SHP77 treated with DMSO at 0.1 percent for 48 hours (cell line): ENCODE results near the gene WDR59.

Experiments
- DNase-seq: peaks from one replicate; lab custom pipeline; 2025; lab: John Stamatoyannopoulos, UW

WDR59 gene

GRCh38 chr16:74902161-74902560 is 82.8 kb downstream of the WDR59 start:
- DNase-seq: no peak

GRCh38 chr16:74901606-74902005 is 83.3 kb downstream of the WDR59 start:
- no peak for DNase-seq

- DNase-seq: no peak
Measured at GRCh38 chr16:74899816-74900215, 85.1 kb downstream of the WDR59 start.

GRCh38 chr16:74898659-74899058 is 86.3 kb downstream of the WDR59 start:
- DNase-seq: no peak

GRCh38 chr16:74896389-74897370 is 88.2 kb downstream of the WDR59 start:
- no peak for DNase-seq

DNA sequence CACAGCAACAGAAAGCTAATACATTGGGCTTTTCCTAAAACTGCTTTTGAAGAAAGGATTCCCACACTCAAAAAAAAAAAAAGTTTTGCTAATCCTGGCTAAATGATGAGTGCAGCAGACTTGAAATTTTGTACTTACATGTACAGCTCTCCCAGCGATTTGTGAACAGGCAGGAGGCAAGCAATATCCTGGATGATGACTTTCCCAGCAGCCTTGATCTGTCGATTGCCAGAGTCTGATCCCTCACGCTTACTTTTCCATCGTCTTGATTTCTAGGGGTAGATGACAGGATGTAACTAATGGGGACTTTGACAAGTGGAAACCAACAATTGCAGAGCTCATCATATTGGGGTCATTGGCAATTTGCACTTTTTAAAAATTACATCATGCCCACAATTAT is 91.4 kb downstream of the WDR59 start:
- no peak for DNase-seq

GRCh38 chr16:74892574-74893461 is 92.1 kb downstream of the WDR59 start:
- DNase-seq: no peak

- no peak for DNase-seq
Measured at GRCh38 chr16:74888888-74889287, 96.0 kb downstream of the WDR59 start.

- no peak for DNase-seq
Measured at GRCh38 chr16:74888232-74888862, 96.6 kb downstream of the WDR59 start.

- DNase-seq: no peak
Measured at GRCh38 chr16:74887084-74887483, 97.8 kb downstream of the WDR59 start.

DNA sequence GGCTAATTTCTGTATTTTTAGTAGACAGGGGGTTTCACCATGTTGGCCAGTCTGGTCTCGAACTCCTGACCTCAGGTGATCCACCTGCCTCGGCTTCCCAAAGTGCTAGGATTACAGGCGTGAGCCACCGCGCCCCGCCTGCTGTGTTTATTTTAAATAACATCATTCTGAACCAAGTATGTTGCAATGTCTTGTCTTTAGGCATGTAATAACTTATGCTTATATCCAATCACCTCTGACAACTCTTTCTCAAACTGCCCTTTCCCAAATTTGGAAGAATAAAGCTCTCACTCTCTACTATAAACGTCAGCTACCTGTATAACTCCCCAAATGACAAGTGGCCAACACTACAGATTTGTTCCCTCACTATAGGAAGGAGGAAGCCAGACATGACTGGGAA is 107.2 kb downstream of the WDR59 start:
- DNase-seq: no peak

DNA sequence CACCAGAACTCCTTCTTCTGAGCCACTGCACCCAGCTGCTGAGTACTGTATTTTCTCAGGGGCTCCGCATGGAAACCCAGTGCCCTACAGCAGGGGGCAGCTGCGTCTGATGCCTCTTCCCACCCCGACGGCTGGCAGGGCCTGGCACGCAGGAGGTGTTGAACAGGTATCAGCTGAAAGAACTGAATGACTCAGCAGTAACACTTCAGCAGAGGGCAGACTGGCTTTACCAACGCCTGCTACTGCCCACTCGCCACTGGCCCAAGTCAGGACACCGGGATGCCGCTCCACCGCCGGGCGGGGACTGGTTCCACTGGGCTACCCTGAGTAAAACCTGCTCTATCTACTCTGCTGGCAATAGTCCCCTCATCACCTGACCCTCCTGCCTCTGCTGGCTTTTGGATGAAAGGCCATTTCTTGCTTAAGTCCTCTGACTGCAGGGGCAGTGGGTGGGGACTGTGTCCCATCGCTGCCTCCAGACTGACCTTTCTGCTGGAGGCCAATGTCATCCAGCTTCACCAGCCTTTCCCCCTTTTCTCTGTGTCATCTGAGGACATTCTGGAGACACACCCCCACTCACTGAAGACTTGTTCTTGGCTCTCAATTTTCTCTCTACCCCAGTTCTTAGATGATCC is 109.9 kb downstream of the WDR59 start:
- DNase-seq: no peak

DNA sequence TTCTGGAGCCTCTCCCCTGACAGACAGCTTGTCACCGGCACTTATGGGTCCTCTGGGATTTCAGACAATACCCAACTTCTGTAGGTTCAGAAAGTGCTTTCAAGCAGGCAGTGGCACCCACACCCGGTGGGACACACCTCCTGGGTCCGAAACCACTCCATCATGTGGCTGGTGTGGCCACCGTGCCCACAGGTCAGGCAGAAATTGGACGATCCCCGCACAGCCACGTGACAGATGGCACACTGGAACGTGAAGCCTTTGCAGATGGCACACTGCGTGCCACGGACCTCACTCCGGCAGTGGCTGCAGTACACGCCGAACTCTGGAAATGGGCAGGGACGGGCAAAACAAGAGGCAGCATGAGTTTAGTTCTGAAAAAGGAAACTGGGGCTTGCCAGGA is 110.8 kb downstream of the WDR59 start:
- no peak for DNase-seq

DNA sequence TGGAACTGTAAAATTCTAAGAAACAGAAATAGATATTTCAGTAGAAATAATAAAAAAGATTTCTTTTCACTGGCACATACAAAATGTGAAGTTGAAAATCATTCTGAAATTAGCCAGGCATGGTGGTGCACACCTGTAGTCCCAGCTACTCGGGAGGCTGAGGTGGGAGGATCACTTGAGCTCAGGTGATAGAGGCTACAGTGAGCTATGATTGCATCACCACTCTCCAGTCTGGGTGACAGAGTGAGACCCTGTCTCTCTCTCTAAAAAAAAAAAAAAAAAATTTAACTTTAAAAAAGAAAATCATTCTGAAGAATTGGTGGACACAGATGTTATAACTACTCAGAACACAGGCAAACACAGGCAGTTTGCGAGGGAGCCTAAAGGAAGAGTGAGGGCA is 112.6 kb downstream of the WDR59 start:
- no peak for DNase-seq

- no peak for DNase-seq
Measured at GRCh38 chr16:74871608-74872007, 113.3 kb downstream of the WDR59 start.

DNA sequence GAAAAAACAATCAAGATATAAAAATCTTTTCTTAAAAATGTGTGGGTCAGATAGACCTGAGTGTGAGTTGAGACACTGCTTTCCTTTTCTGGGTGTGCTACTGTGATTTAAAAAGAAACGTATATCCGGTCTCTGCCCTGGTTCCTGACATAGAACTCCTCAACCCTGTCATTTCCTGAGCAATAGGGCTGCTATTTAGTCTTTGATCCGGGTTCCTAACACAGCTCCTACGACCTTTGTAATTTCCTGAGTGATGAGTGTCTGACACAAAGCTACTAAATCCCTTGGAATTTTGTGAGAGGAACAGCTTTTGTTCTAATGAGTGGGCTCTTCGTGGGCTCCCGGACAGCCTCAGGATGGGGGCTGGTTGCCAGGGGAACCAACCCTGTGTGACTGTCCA is 116.4 kb downstream of the WDR59 start:
- DNase-seq: no peak

GRCh38 chr16:74868035-74868434 is 116.9 kb downstream of the WDR59 start:
- DNase-seq: no peak

DNA sequence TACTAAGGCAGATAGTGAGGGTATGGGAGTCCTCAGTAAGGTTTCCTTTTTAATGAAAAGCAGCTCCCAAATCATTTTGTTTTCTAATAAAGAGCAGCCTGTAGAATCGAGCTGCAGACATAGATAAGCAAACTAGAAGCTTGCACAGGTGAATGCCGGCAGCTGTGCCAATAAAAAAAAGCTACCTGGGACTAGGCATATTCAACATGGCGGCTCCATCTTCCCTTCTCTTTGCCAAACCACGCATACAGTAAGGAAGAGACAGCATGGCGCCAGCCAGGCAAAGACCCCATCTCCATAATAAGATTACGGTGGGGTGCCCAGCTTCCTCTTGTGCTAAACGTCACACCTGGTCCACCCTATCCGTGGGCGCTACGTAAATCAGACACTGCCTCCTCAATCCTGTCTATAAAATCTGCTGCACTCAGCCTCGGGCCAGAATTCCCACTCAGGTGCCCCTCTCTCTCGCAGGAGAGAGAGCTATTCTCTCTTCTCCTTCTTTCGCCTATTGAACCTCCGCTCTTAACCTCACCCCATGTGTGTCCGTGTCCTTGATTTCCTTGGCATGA is 117.6 kb downstream of the WDR59 start:
- DNase-seq: no peak

GRCh38 chr16:74865922-74866598 is 118.9 kb downstream of the WDR59 start:
- no peak for DNase-seq

DNA sequence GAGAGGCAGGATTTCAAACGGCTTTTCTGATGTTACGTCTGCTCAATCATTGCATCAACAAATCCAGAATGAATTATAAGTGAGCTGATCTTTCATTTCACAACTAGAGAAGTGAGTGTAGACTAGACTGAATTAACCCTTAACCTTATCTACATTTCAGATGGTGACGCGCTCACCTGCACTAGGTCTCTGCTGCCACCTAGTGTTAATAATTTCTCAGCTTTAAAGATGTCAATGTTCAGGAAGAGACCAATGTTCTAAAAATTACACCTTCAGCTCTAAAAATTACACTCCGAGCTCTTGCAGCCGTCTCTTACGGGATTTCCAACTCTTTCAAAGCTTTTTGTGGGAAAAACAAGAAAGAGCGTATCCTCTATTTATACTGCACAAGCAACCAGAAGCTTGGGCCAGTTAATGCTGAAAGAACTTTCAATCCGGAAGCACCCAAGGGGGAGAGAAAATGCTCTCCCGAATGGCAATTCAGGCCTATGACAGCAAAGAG is 122.1 kb downstream of the WDR59 start:
- DNase-seq: peak; percentile 45

GRCh38 chr16:74852500-74852875 is 132.4 kb downstream of the WDR59 start:
- no peak for DNase-seq
